Cardiac muscle cell (in vitro differentiated cells and primary cell): Measurements from ENCODE around the gene MGAT3. TPM values are rescaled to one million over a fixed set of nuclear protein-coding genes. Genes with fewer than 3 reads are reported as not detected.

Experiments
- DNase-seq, 2 donors: peaks; one replicate each; pipeline versions ENCODE4 v3.0.0 to v3.0.0-alpha.2; 2010 to 2017; ENCODE audit warnings: low read depth in 1 of 2, low spot score in 1 of 2
- H3K27ac ChIP-seq: fragments of 200-600 bp; sonication (generic); 2 replicates; pipeline ENCODE4 v1.5.1; 2016
- H3K27me3 ChIP-seq: fragments of 200-600 bp; sonication (generic); 2 replicates; pipeline ENCODE4 v1.6.0; 2016; ENCODE audit warnings: control low read depth
- H3K36me3 ChIP-seq: fragments of 200-600 bp; sonication (generic); 2 replicates; pipeline ENCODE4 v1.5.1; 2016; ENCODE audit warnings: control low read depth
- H3K4me1 ChIP-seq: fragments of 200-600 bp; sonication (generic); 2 replicates; pipeline ENCODE4 v1.8.1; 2017; ENCODE audit warnings: low read depth, mild to moderate bottlenecking, mixed run types
- H3K4me3 ChIP-seq: fragments of 200-600 bp; sonication (generic); 2 replicates; pipeline ENCODE4 v1.5.1; 2016; ENCODE audit warnings: mild to moderate bottlenecking
- H3K9me3 ChIP-seq: fragments of 200-600 bp; sonication (generic); 2 replicates; pipeline ENCODE4 v1.5.1; 2017; ENCODE audit warnings: low read depth, mild to moderate bottlenecking, control low read depth
- polyA plus RNA-seq: library from polyadenylated mRNA; unstranded; fragments of >200 nt; fragmentation: Nextera tagmentation; extraction: Ambion mirVana; gene quantifications from 2 replicates; pipeline ENCODE4 v1.2.1, GENCODE V29; 2016
- total RNA-seq: library from RNA; depleted of rRNA; stranded (reverse); fragments of >200 nt; gene quantifications from 2 replicates; pipeline ENCODE4 v1.2.3, GENCODE V29; 2016
- TF ChIP-seq, protein P1 (sequence below): IDR thresholded peaks from 2 replicates; pipeline ENCODE4 v1.5.1; 2012; ENCODE audit warnings: low read depth, mild to moderate bottlenecking, low read length

Gene MGAT3
- total and polyA plus RNA-seq, 2 experiments from 2014 or later, result 9.9 to 38.0 TPM

DNA sequence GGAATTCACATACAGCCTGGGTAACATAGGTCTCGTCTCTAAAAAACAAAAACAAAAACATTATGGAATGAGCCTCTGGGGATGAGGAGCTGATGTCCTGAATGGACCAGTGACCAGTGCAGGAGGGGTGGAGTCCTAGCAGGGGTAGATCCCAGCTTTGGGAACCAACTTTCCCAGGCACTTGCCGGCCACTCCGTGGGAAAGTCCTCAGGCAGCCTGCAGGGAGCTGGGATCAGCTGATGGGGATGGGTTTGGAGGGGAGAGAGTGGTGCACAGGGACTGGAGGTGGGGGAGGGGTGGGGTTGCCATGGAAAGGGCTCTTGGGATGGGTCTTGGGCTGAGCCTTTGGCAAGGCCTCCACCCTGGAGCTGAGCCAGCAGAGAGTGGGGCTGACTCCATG lies 19.1 kb downstream of the MGAT3 start:
- Histone ChIP-seq H3K9me3 (no peaks in the 10 kb centered on the region), H3K27me3 (no peaks in the 10 kb centered on the region), H3K4me3 (no peak overlapping the region), H3K36me3 (no peaks in the 10 kb centered on the region), H3K27ac (no peak overlapping the region), H3K4me1 (peaks cover 39% of the 10 kb centered on the region)
- DNase-seq, result no peak
- TF ChIP-seq, protein P1, sequence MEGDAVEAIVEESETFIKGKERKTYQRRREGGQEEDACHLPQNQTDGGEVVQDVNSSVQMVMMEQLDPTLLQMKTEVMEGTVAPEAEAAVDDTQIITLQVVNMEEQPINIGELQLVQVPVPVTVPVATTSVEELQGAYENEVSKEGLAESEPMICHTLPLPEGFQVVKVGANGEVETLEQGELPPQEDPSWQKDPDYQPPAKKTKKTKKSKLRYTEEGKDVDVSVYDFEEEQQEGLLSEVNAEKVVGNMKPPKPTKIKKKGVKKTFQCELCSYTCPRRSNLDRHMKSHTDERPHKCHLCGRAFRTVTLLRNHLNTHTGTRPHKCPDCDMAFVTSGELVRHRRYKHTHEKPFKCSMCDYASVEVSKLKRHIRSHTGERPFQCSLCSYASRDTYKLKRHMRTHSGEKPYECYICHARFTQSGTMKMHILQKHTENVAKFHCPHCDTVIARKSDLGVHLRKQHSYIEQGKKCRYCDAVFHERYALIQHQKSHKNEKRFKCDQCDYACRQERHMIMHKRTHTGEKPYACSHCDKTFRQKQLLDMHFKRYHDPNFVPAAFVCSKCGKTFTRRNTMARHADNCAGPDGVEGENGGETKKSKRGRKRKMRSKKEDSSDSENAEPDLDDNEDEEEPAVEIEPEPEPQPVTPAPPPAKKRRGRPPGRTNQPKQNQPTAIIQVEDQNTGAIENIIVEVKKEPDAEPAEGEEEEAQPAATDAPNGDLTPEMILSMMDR, result no peak

DNA sequence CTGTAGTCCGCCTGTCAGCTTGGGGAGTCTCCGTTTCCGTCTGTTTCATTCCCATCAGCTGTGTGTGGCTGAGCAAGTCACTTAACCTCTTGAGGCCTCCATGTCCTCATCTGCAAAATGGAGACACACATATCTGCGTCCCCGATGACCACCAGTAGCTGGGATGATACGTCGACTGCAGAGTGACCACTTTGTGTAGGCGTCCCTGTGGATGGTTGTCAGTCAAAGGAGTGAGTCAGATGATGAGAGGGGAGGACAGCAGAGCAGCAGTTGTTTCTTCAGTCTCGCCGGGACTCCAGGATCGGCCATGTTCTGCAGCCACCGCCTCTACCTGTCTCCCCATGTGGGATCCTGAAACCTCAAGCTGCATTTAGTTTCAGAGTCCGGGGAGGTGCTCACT lies 19.9 kb downstream of the MGAT3 start:
- no peaks in the 10 kb centered on the region for H3K9me3 ChIP-seq
- TF ChIP-seq, protein P1, result no peak
- no peaks in the 10 kb centered on the region for H3K27me3 ChIP-seq
- H3K4me3 ChIP-seq, result no peak overlapping the region
- H3K36me3 ChIP-seq, result no peaks in the 10 kb centered on the region
- H3K27ac ChIP-seq, result no peak overlapping the region
- no peak for DNase-seq
- peaks cover 32% of the 10 kb centered on the region for H3K4me1 ChIP-seq

DNA sequence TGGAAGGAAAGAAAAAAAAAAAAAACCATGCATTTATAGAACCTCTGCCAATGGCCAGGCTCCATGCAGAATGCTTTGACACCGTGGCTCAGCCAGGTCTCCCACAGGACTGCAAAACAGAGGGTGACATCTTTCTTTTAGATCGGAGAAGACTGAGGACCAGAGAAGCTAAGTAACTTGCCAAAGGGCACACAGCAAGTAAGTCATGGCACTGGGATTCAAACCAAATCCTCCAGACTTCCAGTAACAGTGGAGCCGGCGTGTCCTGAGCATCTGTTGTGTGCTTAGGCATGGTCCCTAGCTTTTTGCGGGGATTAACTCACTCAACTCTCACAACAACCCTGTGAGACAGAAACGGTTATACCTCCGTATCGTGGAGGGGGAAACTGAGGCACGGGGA lies 20.7 kb downstream of the MGAT3 start:
- H3K4me3 ChIP-seq, result no peak overlapping the region
- no peak for DNase-seq
- H3K27me3 ChIP-seq, result no peaks in the 10 kb centered on the region
- TF ChIP-seq, protein P1, result no peak
- no peaks in the 10 kb centered on the region for H3K9me3 ChIP-seq
- no peaks in the 10 kb centered on the region for H3K36me3 ChIP-seq
- no peak overlapping the region for H3K27ac ChIP-seq
- H3K4me1 ChIP-seq, result peaks cover 23% of the 10 kb centered on the region

DNA sequence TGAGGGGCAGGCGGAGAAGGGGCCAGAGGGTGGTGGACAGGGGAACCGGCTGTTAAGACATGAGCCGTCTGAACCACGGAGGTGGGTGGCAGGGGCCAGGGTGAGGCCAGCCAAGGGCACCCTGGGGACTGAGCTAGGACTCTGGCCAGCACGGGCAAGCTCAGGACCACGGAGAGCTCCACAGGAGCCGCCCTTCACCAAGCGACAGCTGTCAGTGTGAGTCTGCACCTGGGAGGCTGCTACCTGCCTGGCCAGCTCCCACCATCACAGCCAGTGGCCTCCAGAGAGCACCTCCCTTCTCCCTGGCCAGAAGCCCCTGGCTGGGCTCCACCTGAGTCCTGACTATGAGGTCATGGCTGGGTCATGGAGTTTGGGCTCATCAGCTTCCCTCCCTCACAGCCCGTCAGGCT lies 21.6 kb downstream of the MGAT3 start:
- H3K36me3 ChIP-seq, result no peaks in the 10 kb centered on the region
- no peaks in the 10 kb centered on the region for H3K9me3 ChIP-seq
- H3K27me3 ChIP-seq, result no peaks in the 10 kb centered on the region
- no peak overlapping the region for H3K27ac ChIP-seq
- H3K4me3 ChIP-seq, result no peak overlapping the region
- H3K4me1 ChIP-seq, result peaks cover 14% of the 10 kb centered on the region
- TF ChIP-seq, protein P1, result no peak
- peak in 1 of 2 donors; percentile 76 for DNase-seq

DNA sequence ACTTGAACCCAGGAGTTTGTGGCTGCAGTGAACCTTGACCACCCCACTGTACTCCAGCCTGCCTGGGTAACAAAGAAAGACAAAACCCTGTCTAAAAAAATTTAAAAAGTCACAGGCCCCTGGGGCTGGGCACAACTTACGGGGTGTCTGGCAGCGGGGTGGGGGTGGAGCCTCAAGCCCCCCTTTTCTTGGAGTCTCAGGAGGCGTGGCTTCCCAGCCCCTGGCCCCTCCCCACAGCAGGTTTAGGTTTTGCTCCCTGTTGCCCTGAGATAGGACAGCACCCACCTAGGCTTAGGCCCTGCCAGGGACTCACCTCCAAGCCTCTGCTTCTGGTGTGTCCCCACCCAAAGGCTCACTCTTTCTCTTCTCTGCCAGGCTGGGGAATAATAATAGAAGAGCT lies 22.4 kb downstream of the MGAT3 start:
- H3K4me3 ChIP-seq, result no peak overlapping the region
- TF ChIP-seq, protein P1, result no peak
- no peaks in the 10 kb centered on the region for H3K9me3 ChIP-seq
- DNase-seq, result no peak
- peaks cover 8% of the 10 kb centered on the region for H3K4me1 ChIP-seq
- H3K36me3 ChIP-seq, result no peaks in the 10 kb centered on the region
- no peaks in the 10 kb centered on the region for H3K27me3 ChIP-seq
- no peak overlapping the region for H3K27ac ChIP-seq

DNA sequence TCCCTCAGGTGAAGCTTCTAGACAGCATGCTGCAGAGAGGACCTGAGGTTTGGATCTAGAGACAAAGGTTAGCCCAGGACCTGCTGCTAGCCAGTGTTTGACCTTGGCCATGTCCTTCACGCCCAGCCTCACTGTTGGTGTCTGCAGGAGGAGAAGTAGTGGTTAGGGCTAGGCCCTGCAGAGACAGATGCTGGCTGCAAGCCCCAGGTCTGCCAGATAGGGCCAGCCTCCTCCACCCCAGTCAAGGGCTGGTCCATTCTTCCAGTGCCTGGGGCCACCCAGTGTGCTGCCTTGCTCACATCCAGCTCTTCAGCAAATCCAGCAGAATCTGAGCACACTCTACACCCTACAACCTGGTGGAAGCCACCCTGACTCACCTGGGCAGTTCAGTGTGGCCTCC lies 23.7 kb downstream of the MGAT3 start:
- no peaks in the 10 kb centered on the region for H3K9me3 ChIP-seq
- H3K4me3 ChIP-seq, result no peak overlapping the region
- H3K4me1 ChIP-seq, result no peaks in the 10 kb centered on the region
- DNase-seq, result no peak
- no peak overlapping the region for H3K27ac ChIP-seq
- TF ChIP-seq, protein P1, result no peak
- H3K36me3 ChIP-seq, result no peaks in the 10 kb centered on the region
- no peaks in the 10 kb centered on the region for H3K27me3 ChIP-seq
